HS-5 (cell line): ENCODE results near the gene ARID5B.

Experiments
- DNase-seq: peaks from one replicate; pipeline ENCODE4 v3.0.0-alpha.2; 2012; ENCODE audit warnings: low read depth

ARID5B gene

GRCh38 chr10:62053860-62054259 is 152.4 kb downstream of the ARID5B start:
- DNase-seq, result no peak

- no peak for DNase-seq
Measured at GRCh38 chr10:62054408-62054807, 152.9 kb downstream of the ARID5B start.

GRCh38 chr10:62054830-62055229 is 153.3 kb downstream of the ARID5B start:
- no peak for DNase-seq

GRCh38 chr10:62056219-62056618 is 154.7 kb downstream of the ARID5B start:
- DNase-seq, result no peak

GRCh38 chr10:62056698-62057097 is 155.2 kb downstream of the ARID5B start:
- no peak for DNase-seq

GRCh38 chr10:62057359-62057758 is 155.9 kb downstream of the ARID5B start:
- no peak for DNase-seq

- DNase-seq, result no peak
Measured at GRCh38 chr10:62057850-62058249, 156.4 kb downstream of the ARID5B start.

- DNase-seq, result no peak
Measured at GRCh38 chr10:62058476-62058875, 157.0 kb downstream of the ARID5B start.

- DNase-seq, result no peak
Measured at GRCh38 chr10:62058896-62059216, 157.4 kb downstream of the ARID5B start.

- DNase-seq, result no peak
Measured at GRCh38 chr10:62059217-62059920, 157.9 kb downstream of the ARID5B start.

- DNase-seq, result no peak
Measured at GRCh38 chr10:62062028-62062427, 160.5 kb downstream of the ARID5B start.

GRCh38 chr10:62062752-62063512 is 161.4 kb downstream of the ARID5B start:
- DNase-seq, result no peak

GRCh38 chr10:62063795-62064472 is 162.4 kb downstream of the ARID5B start:
- DNase-seq, result no peak

- DNase-seq, result no peak
Measured at GRCh38 chr10:62067560-62067959, 166.1 kb downstream of the ARID5B start.

GRCh38 chr10:62068464-62068863 is 167.0 kb downstream of the ARID5B start:
- DNase-seq, result no peak

- DNase-seq, result no peak
Measured at GRCh38 chr10:62069452-62070178, 168.1 kb downstream of the ARID5B start.

GRCh38 chr10:62071846-62072281 is 170.4 kb downstream of the ARID5B start:
- no peak for DNase-seq

- DNase-seq, result no peak
Measured at GRCh38 chr10:62072901-62073300, 171.4 kb downstream of the ARID5B start.

GRCh38 chr10:62073429-62073828 is 171.9 kb downstream of the ARID5B start:
- no peak for DNase-seq

GRCh38 chr10:62075414-62075813 is 173.9 kb downstream of the ARID5B start:
- no peak for DNase-seq

GRCh38 chr10:62075912-62076311 is 174.4 kb downstream of the ARID5B start:
- DNase-seq, result no peak

- DNase-seq, result peak; percentile 58
Measured at GRCh38 chr10:62076891-62077290, 175.4 kb downstream of the ARID5B start.
